Hematopoietic multipotent progenitor cell treated with erythropoietin and hydrocortisone succinate and interleukin-3 and kit ligand, for 8 days (in vitro differentiated cells): ENCODE measurements around the gene ZNF175.
"Not testable (repeated sequence)": the region's sequence is repeated elsewhere in the genome, so short reads cannot be mapped to it uniquely, and the experiment has no call there.

Experiments used
- DNase-seq: peaks from one replicate; pipeline ENCODE4 v3.0.0-alpha.2; 2015

The ZNF175 gene

DNA sequence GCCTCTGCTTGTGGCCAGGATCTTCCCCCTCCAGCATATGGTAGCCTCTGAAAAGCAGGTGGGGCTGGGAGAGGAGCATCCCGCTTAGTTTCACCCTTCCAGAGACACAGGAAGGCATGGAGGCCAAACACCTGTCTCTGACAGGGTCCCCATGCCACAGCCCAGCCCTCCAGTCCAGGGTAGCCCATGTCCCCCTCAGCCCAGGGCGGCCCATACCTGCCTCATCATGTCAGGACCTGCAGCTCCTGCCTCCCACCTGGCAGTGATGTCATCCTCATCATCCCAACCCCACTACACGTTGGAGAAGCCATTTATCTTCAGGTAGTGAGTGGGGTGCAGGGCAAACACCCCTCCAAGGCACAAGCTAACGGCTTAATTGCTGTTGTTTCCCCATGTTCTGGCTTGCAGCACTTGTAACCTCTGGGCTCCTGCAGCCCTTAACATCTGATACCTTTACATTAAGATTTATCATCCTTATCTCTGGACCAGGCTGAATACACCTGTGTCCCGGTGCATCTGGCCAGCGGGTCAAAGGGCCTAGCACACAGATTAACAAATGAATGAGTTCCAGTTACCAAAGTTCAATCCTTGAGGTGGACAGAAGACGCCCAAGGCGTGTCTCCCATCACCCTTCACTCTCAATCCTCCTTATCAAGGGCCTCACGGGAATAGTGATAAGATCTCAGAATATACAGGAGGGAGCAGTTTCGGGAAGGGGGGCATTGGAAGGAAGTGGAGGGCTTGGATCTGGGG lies 22.2 kb downstream of the ZNF175 start:
- DNase-seq: no peak

GRCh38 chr19:51593969-51594773 lies 23.1 kb downstream of the ZNF175 start:
- DNase-seq: peak; percentile 98

- no peak for DNase-seq
Measured at GRCh38 chr19:51594774-51595109, 23.7 kb downstream of the ZNF175 start.

DNA sequence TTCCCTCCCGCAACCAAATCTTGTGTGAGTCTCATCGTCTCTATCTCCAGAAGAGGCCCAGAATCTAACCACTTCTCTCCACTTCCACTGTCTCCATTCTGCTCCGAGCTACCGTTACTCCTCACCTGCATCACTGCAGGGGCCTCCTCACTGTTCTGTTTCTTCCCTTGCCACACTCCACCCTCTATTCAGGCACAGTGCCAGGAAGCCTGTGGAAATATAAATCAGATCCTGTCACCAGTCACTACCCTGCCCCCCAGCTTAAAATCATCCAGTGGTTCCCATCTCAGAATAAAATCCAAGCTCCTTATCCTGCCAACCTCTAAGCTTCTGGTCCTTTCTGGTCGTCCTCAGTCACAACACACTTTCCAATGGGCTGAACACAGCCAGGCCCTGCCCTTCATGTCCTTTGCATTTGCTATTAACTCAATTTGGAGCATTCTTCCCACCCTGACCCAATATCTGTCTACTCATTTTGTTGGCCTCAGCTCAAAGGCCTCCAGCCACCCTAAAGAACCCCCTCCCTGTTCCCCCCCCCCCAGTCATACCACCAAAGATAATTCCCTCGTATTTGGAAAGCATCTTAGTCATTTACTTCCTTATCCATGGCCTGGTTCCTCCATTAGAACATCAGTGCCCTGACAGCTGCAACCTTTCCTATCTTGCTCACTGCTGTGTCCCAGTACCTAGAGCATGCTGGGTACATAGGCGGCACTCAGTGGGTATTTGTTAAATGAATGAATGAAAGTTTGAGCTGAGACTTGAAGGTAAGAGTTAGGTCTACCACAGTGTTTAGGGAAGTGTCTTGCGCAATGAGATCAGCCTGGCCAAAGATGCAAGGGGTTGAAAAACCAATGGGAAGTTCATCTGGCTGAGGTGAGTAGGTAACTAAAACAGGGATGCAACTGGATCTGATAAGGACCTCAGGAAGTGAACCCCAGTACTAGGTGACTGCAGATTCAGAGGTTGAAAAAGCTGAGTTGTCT lies 24.4 kb downstream of the ZNF175 start:
- DNase-seq: no peak

DNA sequence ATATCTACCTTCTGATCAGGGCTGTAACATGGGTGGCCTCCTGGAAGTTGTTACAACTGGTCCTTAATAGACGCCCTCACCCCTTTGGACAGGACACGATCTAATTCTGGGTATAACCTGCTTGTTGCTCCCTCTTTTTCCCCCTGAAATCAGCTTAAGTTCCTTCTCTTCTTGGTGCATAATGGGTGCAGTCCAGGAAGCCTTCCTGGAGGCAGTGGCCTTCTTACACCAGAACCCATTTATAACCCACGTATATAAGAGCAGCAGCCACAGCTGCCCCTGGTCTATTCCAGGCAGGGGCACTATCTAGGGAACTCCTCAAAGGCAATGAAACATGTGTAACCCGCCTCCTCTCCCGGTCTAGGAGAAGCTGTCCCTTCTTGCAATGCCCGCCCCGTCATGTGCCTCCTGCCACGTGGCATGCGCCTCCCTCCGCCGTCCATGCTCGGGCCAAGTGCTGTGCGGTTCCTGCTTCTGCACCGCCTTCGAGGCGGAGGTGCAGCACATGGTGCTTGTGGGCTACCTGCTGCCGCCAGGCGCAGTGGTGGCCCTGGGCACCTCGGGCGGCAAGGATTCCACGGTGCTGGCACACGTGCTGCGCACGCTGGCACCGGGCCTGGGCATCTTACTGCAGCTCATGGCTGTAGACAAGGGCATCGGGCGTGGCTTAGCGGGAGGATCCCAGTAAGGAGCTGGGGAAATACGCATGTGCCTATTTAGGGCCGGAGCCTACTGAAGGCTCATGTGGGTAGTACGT lies 27.3 kb downstream of the ZNF175 start:
- no peak for DNase-seq

DNA sequence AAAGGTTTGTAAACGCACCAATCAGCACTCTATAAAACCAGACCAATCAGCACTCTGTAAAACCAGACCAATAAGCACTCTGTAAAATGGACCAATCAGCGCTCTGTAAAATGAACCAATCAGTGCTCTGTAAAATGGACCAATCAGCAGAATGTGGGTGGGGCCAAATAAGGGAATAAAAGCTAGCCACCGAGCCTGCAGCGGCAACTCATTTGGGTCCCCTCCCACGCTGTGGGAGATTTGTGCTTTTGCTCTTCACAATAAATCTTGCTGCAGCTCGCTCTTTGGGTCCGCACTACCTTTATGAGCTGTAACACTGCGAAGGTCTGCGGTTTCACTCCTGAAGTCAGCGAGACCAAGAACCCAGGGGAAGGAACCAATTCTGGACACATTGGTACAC lies 28.0 kb downstream of the ZNF175 start:
- no peak for DNase-seq

DNA sequence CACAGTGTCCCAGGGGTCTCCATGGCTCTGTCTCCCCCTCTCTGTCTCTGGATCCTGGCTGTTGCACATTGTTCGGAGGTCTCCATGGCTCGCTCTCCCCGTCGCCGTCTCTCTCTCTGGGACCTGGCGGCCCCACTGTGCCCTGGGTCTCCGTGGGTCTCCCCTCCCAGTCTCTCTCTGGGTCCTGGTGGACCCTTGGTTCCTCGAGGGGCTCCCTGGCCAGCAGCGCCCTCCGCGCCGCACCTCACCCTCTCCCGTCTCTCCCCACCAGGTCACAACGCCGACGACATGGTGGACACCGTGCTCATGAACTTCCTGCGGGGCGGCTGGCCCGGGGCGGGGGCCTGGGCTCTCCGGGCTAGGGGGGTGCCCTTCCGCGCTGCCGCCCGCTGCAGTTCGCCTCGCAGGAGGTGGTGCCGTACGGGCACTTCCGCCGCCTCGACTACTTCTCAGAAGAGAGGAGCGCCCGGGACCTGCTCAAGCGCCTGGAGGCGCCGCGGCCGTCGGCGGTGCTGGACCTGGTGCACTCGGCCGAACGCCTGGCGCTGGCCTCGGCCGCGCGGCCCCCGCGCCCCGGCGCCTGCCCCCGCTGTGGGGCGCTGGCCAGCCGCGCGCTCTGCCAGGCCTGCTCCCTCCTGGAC lies 30.0 kb downstream of the ZNF175 start:
- DNase-seq: no peak

DNA sequence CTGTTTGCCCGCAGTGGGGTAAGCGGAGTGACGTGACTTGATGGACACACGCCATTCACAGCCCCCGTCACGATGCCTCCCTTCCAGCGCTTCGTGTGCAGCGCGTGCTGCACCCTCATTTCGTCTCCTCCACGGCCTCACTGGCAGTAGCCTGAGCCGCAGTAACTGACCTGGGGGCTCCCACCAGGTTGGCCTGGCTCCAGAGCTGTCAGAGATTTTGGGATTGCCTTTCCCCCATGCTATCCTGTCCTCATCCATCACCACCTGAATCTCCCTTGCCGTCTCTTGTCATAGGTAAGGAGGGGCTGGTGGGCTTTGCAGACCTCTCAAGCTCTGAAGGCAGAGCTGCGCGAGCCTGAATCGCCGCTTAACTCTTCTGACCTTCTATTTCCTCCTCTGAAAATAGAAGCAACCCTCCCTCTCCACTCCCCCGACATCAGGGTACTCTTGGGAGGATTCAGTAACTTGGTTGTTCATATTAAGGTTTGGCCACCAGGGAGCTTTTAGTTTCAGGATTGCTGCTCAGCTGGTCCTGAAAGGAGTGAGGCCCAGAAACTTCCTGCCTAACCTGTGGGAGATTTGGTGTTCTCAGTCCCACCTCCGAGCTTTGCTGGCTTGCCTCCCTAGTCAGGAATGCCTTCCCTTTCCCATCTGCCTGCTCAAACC lies 31.2 kb downstream of the ZNF175 start:
- DNase-seq: no peak

DNA sequence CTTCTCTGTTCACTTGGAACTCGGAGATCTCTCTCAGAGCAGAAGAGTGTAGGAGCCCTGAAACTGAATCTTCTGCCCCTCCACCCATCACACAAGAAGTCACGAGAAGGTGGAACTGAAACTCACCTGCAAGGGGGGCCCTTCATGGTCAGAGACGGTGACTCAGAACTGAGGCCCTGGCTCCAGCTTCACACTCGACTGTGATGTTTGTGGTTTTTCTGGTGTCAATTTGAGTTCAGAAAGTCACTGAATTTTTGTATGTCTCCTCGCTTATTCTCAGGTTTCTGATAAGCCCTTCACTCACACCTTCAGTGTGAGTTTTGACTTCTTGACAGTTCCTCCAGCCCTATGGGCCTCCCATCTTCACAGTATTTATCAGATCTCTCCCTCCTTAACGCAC lies 36.0 kb downstream of the ZNF175 start:
- DNase-seq: no peak

DNA sequence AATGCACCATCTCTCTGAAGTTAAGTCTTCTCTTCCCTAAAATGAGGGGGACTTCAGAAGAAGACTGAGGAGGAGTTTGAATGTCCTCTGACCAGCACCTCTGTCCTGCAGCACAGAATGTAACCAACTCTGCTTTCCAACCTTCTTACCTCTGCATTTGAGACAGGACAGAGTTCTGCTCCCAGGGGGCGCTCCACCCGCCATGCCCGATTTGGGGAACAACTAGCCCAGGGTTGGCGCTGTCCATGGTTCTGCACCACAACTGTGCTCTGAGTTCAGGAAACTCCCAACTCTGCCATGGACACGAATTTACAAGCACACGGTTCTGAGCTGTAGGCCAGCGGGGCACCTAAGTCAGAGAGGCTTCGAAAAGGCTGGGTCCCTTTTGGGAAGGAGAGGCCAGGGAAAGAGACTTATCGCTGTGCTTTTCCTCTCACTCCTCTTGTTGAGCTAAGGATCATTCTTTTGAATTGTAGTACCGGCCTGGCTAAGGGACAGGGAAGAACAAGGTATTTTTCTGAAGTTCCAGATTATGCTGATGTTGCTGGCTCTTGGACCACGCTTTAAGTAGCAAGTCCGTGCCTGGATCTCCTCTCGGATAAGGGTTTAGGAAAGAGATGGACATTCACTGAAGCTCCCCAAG lies 37.0 kb downstream of the ZNF175 start:
- DNase-seq: peak; percentile 87

GRCh38 chr19:51610576-51610975 lies 39.5 kb downstream of the ZNF175 start:
- DNase-seq: no peak

- DNase-seq: no peak
Measured at GRCh38 chr19:51614789-51615188, 43.7 kb downstream of the ZNF175 start.

GRCh38 chr19:51615991-51616390 lies 44.9 kb downstream of the ZNF175 start:
- DNase-seq: no peak

GRCh38 chr19:51621178-51621577 lies 50.1 kb downstream of the ZNF175 start:
- peak; percentile 22 for DNase-seq

GRCh38 chr19:51626675-51627074 lies 55.6 kb downstream of the ZNF175 start:
- DNase-seq: no peak

GRCh38 chr19:51627491-51628138 lies 56.5 kb downstream of the ZNF175 start:
- DNase-seq: no peak

- DNase-seq: no peak
Measured at GRCh38 chr19:51628153-51628939, 57.3 kb downstream of the ZNF175 start.

- DNase-seq: not testable (repeated sequence)
Measured at GRCh38 chr19:51630315-51630714, 59.2 kb downstream of the ZNF175 start, which contains the start of gene SIGLEC5. TSS of gene SIGLEC5 (minus strand) at chr19:51630401. CDS start at chr19:51630335, 66 bp downstream.

- DNase-seq: no peak
Measured at GRCh38 chr19:51632126-51632525, 61.0 kb downstream of the ZNF175 start.
